GM18907 (cell line): ENCODE results near the gene TP73.

Source experiments
- ATAC-seq: cut with Tn5 transposase; IDR thresholded peaks from one replicate; pipeline ENCODE4 v1.9.1; 2021; ENCODE audit warnings: mild to moderate bottlenecking, moderate library complexity; ENCODE audit not compliant: unreplicated experiment

The TP73 gene

GRCh38 chr1:3651930-3652547 is at the start of gene TP73:
Gene TP73 (plus strand): TSS chr1:3652516. CDS start chr1:3682366, 29,850 bp downstream.
- ATAC-seq = no peak

GRCh38 chr1:3603156-3603555 is 49.2 kb upstream of the TP73 start:
- ATAC-seq = no peak

DNA sequence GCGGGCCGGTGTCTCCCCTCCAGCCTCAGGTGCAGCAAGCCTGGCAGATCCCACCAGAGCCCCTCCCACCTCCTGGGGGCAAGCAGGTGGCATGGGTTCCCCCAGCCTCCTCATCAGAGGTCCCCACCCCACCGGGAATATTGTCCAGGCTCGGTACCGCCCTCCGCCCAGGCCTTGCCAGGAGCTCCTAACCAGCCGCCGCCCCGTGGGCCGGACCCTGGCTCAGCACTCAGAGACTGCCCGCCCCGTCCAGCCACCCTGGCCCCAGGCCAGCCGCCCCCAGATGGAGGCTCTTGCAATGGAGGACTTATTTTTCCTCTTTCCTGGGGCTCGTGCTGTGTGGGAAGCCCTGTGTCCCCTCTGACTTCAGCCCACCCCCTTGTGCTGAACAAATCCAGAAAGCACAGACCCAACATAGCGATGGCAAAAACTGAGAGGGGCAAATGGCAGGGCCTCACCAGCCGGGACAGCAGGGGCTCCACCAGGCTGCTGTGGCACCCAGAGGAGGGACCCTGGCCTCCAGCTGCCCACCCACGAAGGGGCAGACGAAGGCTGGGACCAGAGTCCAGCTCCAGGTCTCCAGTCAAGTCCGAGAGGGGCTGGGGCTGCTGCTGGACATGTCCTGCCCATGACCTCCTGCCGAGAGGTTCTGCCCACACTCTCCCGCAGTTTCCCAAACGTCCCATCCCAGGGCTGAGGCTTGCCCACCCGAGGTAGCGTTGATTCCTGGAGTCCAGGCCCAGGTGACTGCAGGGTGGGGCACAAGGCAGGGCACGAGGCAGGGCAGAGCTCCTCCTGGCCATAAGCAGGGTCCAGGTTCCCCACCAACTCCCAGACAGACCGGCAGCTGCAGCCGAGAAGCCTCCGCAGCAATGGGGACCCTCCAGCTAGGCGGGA is 48.5 kb upstream of the TP73 start:
- ATAC-seq = no peak

DNA sequence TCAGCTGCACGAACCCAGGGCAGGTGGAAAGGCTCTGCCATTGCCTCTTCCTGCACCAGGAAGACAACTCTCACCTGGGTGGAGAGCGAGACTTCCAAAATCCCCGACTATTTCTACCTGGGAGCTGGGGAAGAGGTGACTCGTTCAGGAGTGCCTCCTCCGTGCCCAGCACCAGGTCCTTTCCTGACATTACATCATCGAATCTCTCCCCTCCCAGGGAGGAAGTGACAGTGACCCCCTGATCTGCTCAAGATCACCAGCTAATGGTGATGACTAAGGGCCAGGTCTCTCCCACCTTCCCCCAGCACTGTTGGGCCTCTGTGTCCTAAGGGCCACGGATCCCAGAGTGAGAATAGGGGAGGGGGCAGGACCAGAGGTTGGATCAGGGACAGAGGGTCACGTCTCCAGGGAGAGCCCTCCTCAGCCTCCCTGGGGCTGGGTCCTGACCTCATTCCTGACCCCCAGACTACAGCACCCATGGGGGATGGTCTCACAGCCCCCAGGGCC is 47.8 kb upstream of the TP73 start:
- ATAC-seq = no peak

- ATAC-seq = no peak
These were observed 47.1 kb upstream of the TP73 start for GRCh38 chr1:3604997-3605823.

GRCh38 chr1:3606779-3607702 is 45.3 kb upstream of the TP73 start:
- ATAC-seq = no peak

- ATAC-seq = no peak
These were observed 44.6 kb upstream of the TP73 start for GRCh38 chr1:3607703-3608065.

GRCh38 chr1:3608154-3608553 is 44.2 kb upstream of the TP73 start:
- no peak for ATAC-seq

DNA sequence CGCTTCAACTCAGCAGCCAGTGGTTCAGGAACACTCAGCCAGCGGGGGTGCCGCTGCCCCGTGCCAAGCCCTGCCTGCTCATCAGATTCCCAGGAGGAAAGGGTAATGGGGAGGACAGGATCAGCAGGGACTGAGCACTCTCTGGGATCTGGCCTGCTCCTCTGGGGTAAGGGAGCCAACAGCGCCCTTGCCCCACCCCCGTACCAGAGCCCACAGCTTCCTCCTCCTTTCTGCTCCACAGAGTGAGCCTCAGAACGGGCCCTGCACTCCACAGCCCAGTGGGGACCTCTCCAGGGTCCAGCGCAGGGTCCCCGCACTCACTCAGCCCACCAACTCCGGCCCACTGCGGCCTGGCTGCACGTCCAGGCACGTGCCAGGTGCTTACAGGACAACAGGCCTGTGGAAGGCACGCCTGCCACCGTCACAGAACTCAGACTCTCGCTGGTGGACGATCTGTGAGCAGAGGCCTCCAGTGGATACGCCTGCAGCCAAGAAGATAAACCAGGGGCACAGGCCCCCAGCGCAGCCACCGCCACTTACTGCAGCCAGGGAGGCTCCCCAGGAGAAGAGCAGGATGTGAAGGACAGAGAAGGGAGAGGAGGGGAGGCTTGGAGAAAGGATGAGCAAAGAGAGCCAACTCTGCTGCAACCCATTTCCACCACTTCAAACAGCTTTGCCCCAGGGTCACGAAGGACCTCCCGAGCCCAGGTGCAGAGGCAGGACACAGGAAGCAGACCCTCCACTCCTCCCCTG is 43.1 kb upstream of the TP73 start:
- ATAC-seq = no peak

DNA sequence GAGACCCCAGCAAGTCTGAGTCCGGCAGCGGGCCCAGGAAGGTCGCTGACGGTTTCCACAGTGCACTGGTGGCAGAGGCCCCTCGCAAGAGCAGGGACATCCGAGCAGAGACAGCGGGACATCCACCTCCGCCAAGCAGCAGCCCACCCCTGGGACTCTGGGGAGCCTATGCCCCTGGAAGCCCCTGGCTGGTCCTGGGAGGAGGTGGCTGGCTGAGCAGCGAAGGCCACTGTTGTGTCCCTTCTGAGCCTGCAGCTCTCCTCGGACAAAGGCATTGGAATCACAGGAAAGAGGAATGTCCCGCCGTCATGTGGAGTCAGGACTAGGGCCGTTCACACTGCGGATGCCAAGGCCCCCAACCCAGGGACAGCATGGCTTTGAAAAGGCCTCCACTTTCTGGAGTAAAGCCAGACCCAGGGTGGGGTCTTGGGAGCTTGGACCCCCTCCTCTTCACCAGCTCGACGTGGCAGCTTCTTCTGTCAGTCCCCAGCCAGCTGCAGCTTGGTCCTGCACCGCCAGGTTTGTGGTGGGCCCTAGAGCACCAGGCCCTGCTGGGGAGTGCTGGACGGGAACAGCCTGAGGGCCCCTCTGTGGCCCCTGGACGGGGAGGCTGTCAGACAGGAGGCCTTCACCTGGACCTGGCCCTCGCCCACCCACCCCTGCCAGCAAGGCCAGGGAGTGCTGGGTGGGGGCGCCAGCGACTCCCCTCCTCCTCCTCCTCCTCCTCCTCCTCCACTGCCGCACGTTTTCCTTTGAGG is 42.4 kb upstream of the TP73 start:
- ATAC-seq = no peak

DNA sequence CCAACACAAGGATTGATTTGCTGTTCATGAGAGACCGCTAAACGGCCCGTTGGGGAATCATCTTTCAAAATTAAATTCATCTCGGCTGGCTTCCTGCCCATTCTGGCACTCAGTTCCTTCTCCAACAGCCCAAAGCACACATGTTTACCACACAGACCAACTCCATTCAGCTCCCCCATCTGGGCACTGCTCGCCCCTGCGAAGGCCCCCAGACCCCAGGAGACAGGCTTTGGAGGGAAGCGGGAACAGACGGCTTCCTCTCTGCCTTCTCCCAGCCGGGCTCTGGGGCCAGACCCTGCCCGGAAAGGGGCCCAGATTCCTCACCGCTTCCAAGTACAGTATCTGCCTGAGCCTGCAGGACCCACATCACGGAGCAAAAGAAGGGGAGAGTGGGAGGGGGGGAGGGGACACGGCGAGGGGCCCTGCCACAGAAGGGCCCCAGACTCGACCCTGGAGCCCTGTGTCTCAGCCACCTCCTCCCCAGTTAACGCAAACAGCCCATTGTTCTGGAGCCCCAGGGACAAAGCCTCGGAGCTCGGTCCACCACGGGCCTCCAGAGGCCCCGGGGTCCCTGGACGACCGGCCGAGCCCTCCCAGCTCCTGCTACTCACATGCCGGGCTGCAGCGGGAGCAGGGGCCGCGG is 41.7 kb upstream of the TP73 start:
- ATAC-seq = no peak

DNA sequence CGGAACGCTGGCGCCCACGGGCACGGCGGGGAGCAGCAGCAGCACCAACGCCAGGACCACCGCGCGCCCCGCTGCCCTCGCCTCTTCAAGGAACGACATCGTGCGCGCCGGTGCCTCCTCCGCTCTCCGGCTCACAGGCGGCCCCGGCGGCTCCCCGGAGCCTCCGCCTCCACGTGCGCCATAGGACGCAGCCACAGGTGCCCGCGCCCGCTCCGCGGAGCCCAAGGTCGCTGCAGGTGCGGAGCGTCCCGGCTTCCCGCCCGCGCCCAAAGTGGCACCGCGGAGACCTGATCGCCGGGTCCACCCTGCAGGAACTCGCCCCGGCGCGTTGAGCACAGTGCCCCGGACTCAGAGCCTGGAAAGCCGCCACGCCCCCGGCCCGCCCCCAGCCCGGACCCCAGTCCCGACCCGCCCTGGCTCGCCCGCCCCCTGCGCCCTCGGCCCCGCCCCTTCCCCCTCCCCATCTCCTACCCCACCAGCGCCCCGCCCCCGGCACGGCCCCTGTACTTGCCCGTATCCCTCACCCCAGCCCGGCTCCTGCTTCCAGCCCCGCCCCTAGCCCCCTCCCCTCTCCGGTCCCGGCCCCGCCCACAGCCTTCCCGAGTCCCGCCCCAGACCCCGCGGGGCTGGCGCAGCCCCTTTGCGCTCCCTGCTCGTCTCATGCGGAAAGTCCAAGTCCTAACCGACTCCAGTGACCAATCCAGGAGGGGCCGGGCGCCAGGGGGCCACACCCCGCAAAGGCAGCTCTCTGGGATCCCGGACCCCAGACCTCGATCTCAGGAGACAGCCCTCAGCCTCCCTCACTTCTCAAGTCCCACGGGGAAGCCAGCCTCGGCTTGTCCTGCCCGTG is 40.9 kb upstream of the TP73 start, which contains the start of gene MEGF6:
TSS of gene MEGF6 (minus strand) at position 339 of the 850 bp plus-strand sequence. CDS start at position 99, 240 bp downstream.
- ATAC-seq = no peak

DNA sequence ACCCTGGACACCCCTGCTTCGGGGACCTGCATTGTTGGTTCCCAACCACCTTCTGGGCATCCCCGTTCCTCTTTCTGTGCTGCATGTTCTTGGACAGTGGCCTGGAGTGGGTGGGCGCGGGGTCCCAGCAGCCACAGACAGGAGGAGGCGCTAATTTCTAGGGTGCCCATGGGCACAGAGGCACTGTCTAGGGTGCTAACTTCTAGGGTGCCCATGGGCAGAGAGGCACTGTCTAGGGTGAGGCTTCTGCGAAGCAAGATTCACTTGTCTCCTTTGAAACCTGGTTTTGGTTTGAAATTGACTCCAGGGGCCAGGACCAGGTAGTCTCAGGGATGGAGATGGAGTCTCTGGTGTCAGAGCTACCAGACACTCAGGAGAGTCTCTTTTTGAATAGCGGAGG is 40.2 kb upstream of the TP73 start:
- no peak for ATAC-seq

- ATAC-seq = no peak
These were observed 37.3 kb upstream of the TP73 start for GRCh38 chr1:3614755-3615742.

DNA sequence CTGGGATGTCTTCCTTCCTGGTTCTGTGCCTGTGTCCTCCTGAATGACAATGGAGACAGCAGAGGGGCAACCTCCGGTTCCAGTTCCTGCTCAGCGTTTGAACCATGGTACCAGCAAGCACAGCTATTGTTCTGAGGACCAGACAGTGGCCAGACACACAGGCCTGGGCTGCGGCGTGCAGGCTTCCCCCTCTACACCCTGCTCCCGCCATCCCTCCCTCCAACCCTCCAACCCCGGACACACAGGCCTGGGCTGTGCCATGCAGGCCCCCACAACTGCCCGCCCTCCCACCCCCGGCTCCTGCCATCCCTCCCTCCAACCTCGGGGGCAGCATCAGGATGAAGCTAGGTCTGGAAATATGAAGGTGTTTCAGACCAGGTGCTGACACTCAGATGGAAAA is 35.5 kb upstream of the TP73 start:
- ATAC-seq = no peak

- no peak for ATAC-seq
These were observed 34.4 kb upstream of the TP73 start for GRCh38 chr1:3617806-3618345.
